HEK293 (cell line): ENCODE data around the gene SULT2B1.

Source experiments
- CTCF ChIP-seq: fragments of 450-650 bp; formaldehyde crosslinking; IDR thresholded peaks from 2 replicates; pipeline ENCODE4 v1.5.1; 2016; ENCODE audit warnings: missing biosample characterization, missing genetic modification characterization
- INSM2 ChIP-seq: fragments of 450-650 bp; formaldehyde crosslinking; IDR thresholded peaks from 2 replicates; pipeline ENCODE4 v1.5.1; 2016; ENCODE audit warnings: missing biosample characterization, missing genetic modification characterization
- REST ChIP-seq: fragments of 450-650 bp; formaldehyde crosslinking; IDR thresholded peaks from 2 replicates; pipeline ENCODE4 v1.5.1; 2016; ENCODE audit warnings: missing biosample characterization, missing genetic modification characterization
- YY1 ChIP-seq: fragments of 450-650 bp; formaldehyde crosslinking; IDR thresholded peaks from 2 replicates; pipeline ENCODE4 v1.5.1; 2018; ENCODE audit warnings: missing biosample characterization, missing genetic modification characterization
- ZNF121 ChIP-seq: fragments of 450-650 bp; formaldehyde crosslinking; IDR thresholded peaks from 2 replicates; pipeline ENCODE4 v1.5.1; 2016; ENCODE audit warnings: missing biosample characterization, missing genetic modification characterization
- ZNF157 ChIP-seq: fragments of 450-650 bp; formaldehyde crosslinking; IDR thresholded peaks from 2 replicates; pipeline ENCODE4 v1.5.1; 2016; ENCODE audit warnings: missing biosample characterization, missing genetic modification characterization
- ZNF214 ChIP-seq: fragments of 450-650 bp; formaldehyde crosslinking; IDR thresholded peaks from 2 replicates; pipeline ENCODE4 v1.5.1; 2017; ENCODE audit warnings: missing biosample characterization, mild to moderate bottlenecking, missing genetic modification characterization, borderline replicate concordance
- ZNF324 ChIP-seq: fragments of 450-650 bp; formaldehyde crosslinking; IDR thresholded peaks from 2 replicates; pipeline ENCODE4 v1.5.1; 2016; ENCODE audit warnings: missing biosample characterization, missing genetic modification characterization
- ZNF529 ChIP-seq: fragments of 450-650 bp; formaldehyde crosslinking; IDR thresholded peaks from 2 replicates; pipeline ENCODE4 v1.5.1; 2017; ENCODE audit warnings: missing genetic modification characterization, missing biosample characterization; ENCODE audit not compliant: insufficient replicate concordance
- ZNF629 ChIP-seq: fragments of 450-650 bp; formaldehyde crosslinking; IDR thresholded peaks from 2 replicates; pipeline ENCODE4 v1.5.1; 2017; ENCODE audit warnings: missing biosample characterization, missing genetic modification characterization
- ZXDB ChIP-seq: fragments of 450-650 bp; formaldehyde crosslinking; IDR thresholded peaks from 2 replicates; pipeline ENCODE4 v1.5.1; 2016; ENCODE audit warnings: missing biosample characterization, missing genetic modification characterization
- TF ChIP-seq, protein P1 (sequence below): fragments of 450-650 bp; formaldehyde crosslinking; IDR thresholded peaks from 2 replicates; pipeline ENCODE4 v1.5.0; 2017; ENCODE audit warnings: missing biosample characterization, missing genetic modification characterization, borderline replicate concordance
- TF ChIP-seq, protein P2 (sequence below): fragments of 450-650 bp; formaldehyde crosslinking; optimal IDR thresholded peaks from 2 replicates; pipeline ENCODE3; 2016; ENCODE audit warnings: missing biosample characterization, mild to moderate bottlenecking, missing genetic modification characterization

DNA sequence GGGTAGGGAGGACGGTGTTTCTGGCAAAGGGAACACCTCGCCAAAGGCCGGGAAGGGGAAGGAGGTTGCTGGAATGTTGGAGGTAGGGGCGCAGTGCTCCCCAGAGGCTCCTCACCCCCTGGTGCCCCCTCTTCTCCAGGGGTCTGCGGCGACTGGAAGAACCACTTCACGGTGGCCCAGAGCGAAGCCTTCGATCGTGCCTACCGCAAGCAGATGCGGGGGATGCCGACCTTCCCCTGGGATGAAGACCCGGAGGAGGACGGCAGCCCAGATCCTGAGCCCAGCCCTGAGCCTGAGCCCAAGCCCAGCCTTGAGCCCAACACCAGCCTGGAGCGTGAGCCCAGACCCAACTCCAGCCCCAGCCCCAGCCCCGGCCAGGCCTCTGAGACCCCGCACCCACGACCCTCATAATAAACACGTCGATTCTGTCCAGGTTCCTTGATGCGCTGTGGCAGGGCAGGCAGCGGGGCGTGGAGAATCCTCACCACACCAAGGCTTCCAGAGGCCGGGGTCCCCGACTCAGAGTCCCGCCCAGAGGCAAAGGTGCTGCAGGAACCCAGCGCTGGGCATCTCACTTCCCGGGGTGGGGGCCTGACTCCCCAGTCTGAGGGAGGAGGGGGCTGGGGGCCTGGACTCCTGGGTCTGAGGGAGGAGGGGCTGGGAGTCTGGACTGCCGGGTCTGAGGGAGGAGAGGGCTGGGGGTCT, 47.2 kb downstream of the SULT2B1 start:
- TF ChIP-seq, protein P1, sequence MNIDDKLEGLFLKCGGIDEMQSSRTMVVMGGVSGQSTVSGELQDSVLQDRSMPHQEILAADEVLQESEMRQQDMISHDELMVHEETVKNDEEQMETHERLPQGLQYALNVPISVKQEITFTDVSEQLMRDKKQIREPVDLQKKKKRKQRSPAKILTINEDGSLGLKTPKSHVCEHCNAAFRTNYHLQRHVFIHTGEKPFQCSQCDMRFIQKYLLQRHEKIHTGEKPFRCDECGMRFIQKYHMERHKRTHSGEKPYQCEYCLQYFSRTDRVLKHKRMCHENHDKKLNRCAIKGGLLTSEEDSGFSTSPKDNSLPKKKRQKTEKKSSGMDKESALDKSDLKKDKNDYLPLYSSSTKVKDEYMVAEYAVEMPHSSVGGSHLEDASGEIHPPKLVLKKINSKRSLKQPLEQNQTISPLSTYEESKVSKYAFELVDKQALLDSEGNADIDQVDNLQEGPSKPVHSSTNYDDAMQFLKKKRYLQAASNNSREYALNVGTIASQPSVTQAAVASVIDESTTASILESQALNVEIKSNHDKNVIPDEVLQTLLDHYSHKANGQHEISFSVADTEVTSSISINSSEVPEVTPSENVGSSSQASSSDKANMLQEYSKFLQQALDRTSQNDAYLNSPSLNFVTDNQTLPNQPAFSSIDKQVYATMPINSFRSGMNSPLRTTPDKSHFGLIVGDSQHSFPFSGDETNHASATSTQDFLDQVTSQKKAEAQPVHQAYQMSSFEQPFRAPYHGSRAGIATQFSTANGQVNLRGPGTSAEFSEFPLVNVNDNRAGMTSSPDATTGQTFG = no peak
- TF ChIP-seq ZNF214 (tag by site-specific recombination) (no peak), ZNF529 (tag by site-specific recombination) (no peak), YY1 (tag by site-specific recombination) (no peak), INSM2 (tag by site-specific recombination) (no peak), ZNF121 (tag by site-specific recombination) (no peak), CTCF (tag by site-specific recombination) (no peak), ZNF324 (tag by site-specific recombination) (no peak), ZXDB (tag by site-specific recombination) (no peak), ZNF629 (tag by site-specific recombination) (no peak), REST (tag by site-specific recombination) (no peak), ZNF157 (tag by site-specific recombination) (no peak)
- TF ChIP-seq, protein P2, sequence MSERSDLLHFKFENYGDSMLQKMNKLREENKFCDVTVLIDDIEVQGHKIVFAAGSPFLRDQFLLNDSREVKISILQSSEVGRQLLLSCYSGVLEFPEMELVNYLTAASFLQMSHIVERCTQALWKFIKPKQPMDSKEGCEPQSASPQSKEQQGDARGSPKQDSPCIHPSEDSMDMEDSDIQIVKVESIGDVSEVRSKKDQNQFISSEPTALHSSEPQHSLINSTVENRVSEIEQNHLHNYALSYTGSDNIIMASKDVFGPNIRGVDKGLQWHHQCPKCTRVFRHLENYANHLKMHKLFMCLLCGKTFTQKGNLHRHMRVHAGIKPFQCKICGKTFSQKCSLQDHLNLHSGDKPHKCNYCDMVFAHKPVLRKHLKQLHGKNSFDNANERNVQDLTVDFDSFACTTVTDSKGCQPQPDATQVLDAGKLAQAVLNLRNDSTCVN (tag by site-specific recombination) = no peak
